ENCODE measurements around the gene VPS13A. TPM values are rescaled to one million over a fixed set of nuclear protein-coding genes. Genes with fewer than 3 reads are reported as not detected.

VPS13A gene
- total RNA-seq, 1 experiment from 2014 or later = 14.3 TPM

DNA sequence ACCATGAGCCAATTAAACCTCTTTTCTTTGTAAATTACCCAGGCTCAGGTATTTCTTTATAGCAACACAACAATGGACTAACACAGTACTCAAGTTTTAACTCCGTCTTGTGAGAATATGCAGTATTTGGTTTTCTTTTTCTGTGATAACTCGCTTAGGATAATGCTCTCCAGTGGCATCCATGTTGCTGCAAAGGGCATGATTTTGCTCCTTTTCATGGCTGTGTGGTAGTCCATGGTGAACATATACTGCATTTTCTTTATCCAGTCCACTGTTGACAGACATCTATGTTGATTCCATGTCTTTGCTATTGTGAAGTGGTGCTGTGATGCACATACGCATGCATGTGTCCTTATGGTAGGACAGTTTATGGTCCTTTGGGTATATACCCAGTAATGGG is 10.9 kb downstream of the VPS13A start:
- no peaks in the 10 kb centered on the region for H3K36me3 ChIP-seq (ENCODE audit: control insufficient read depth, insufficient read depth, low read length)
- Mint-ChIP-seq H3K27me3 (ENCODE audit: insufficient read depth, unreplicated experiment) (no peaks in the 10 kb centered on the region), H3K36me3 (ENCODE audit: insufficient read depth, unreplicated experiment) (no peaks in the 10 kb centered on the region), H3K27ac (ENCODE audit: unreplicated experiment) (no peak overlapping the region), H3K4me1 (ENCODE audit: low read depth, unreplicated experiment) (no peaks in the 10 kb centered on the region), H3K9me3 (ENCODE audit: unreplicated experiment) (no peaks in the 10 kb centered on the region), H3K4me3 (ENCODE audit: unreplicated experiment) (no peak overlapping the region)
- H3K9me3 ChIP-seq = no peaks in the 10 kb centered on the region
- no peak for TF ChIP-seq CTCF (IDR thresholded peaks at IDR 0.05; ENCODE audit: insufficient read depth in 1 of 2, low read depth in 1 of 2, low read length in 1 of 2, severe bottlenecking in 1 of 2, unreplicated experiment in 1 of 2)
- no peak for DNase-seq
- no peaks in the 10 kb centered on the region for H3K4me1 ChIP-seq
- intact Hi-C loops (cut with micrococcal nuclease; ENCODE audit: unreplicated experiment) = no loop called here
- no peak overlapping the region for H3K4me3 ChIP-seq (ENCODE audit: low read depth, low read length)
- BruUV-seq (replicated peaks) = no TSS peak
- CTCF ChIA-PET = no interaction called here
- no peaks in the 10 kb centered on the region for H3K27me3 ChIP-seq (replicated peaks; ENCODE audit: control insufficient read depth, insufficient read depth, low read length)
- POLR2A ChIA-PET = no interaction called here

- TF ChIP-seq CTCF (IDR thresholded peaks at IDR 0.05; ENCODE audit: insufficient read depth in 1 of 2, low read depth in 1 of 2, low read length in 1 of 2, severe bottlenecking in 1 of 2, unreplicated experiment in 1 of 2) = no peak
- H3K4me3 ChIP-seq (ENCODE audit: low read depth, low read length) = no peak overlapping the region
- no peak overlapping the region for H3K4me3 Mint-ChIP-seq (ENCODE audit: unreplicated experiment)
- ChIA-PET CTCF (no interaction called here), POLR2A (no interaction called here)
- H3K4me1 ChIP-seq = no peaks in the 10 kb centered on the region
- no peaks in the 10 kb centered on the region for H3K36me3 Mint-ChIP-seq (ENCODE audit: insufficient read depth, unreplicated experiment)
- intact Hi-C loops (cut with micrococcal nuclease; ENCODE audit: unreplicated experiment) = no loop called here
- BruUV-seq (replicated peaks) = no TSS peak
- H3K9me3 ChIP-seq = no peaks in the 10 kb centered on the region
- no peaks in the 10 kb centered on the region for H3K27me3 Mint-ChIP-seq (ENCODE audit: insufficient read depth, unreplicated experiment)
- no peaks in the 10 kb centered on the region for H3K27me3 ChIP-seq (replicated peaks; ENCODE audit: control insufficient read depth, insufficient read depth, low read length)
- no peaks in the 10 kb centered on the region for H3K9me3 Mint-ChIP-seq (ENCODE audit: unreplicated experiment)
- no peak overlapping the region for H3K27ac Mint-ChIP-seq (ENCODE audit: unreplicated experiment)
- no peak for DNase-seq
- no peaks in the 10 kb centered on the region for H3K4me1 Mint-ChIP-seq (ENCODE audit: low read depth, unreplicated experiment)
- H3K36me3 ChIP-seq (ENCODE audit: control insufficient read depth, insufficient read depth, low read length) = no peaks in the 10 kb centered on the region
Measured at GRCh38 chr9:77194423-77194822, 17.1 kb downstream of the VPS13A start.

DNA sequence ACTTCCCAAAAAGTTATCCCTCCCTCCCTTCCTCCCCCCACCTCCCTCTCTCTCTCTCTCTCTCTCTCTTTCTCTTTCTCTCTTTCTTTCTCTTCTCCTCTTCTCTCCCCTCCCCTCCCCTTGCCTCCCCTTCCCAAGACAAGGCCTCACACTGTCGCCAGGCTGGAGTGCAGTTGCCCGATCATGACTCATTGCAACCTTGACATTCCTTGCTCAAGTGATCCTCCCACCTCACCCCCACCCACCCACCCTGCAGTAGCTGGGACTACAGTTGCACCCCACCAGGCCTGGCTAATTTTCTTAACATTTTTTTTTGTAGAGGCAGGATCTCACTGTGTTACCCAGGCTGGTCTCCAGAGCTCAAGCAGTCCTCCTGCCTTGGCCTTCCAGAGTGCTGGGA is 32.8 kb downstream of the VPS13A start:
- Mint-ChIP-seq H3K4me3 (ENCODE audit: unreplicated experiment) (no peak overlapping the region), H3K9me3 (ENCODE audit: unreplicated experiment) (no peaks in the 10 kb centered on the region), H3K36me3 (ENCODE audit: insufficient read depth, unreplicated experiment) (no peaks in the 10 kb centered on the region), H3K4me1 (ENCODE audit: low read depth, unreplicated experiment) (no peaks in the 10 kb centered on the region), H3K27ac (ENCODE audit: unreplicated experiment) (no peak overlapping the region), H3K27me3 (ENCODE audit: insufficient read depth, unreplicated experiment) (no peaks in the 10 kb centered on the region)
- Histone ChIP-seq H3K9me3 (no peaks in the 10 kb centered on the region), H3K36me3 (ENCODE audit: control insufficient read depth, insufficient read depth, low read length) (no peaks in the 10 kb centered on the region), H3K4me1 (no peaks in the 10 kb centered on the region), H3K27me3 (replicated peaks; ENCODE audit: control insufficient read depth, insufficient read depth, low read length) (no peaks in the 10 kb centered on the region), H3K4me3 (ENCODE audit: low read depth, low read length) (no peak overlapping the region)
- DNase-seq = no peak
- no peak for TF ChIP-seq CTCF (IDR thresholded peaks at IDR 0.05; ENCODE audit: insufficient read depth in 1 of 2, low read depth in 1 of 2, low read length in 1 of 2, severe bottlenecking in 1 of 2, unreplicated experiment in 1 of 2)
- BruUV-seq (replicated peaks) = no TSS peak
- CTCF ChIA-PET = no interaction called here
- POLR2A ChIA-PET = no interaction called here
- intact Hi-C loops (cut with micrococcal nuclease; ENCODE audit: unreplicated experiment) = no loop called here
